IPS-NIHi11 (cell line): Measurements from ENCODE around the gene HK3.
A peak's percentile ranks its signal among the peaks of the same experiment; 100 is the strongest.

ENCODE experiments used
- DNase-seq: peaks from one replicate; pipeline ENCODE4 v3.0.0; 2012; ENCODE audit warnings: mixed read lengths, low spot score

Gene HK3

GRCh38 chr5:176899296-176899891 is at the start of gene HK3:
HK3 (minus strand) TSS chr5:176899346; CDS start chr5:176896159, 3,187 bp downstream.
- no peak for DNase-seq

- DNase-seq = no peak
These were observed 49.3 kb upstream of the HK3 start for GRCh38 chr5:176948458-176948857.

- no peak for DNase-seq
These were observed 48.7 kb upstream of the HK3 start for GRCh38 chr5:176947847-176948246.

- DNase-seq = peak; percentile 20
These were observed 45.1 kb upstream of the HK3 start for GRCh38 chr5:176944268-176944667.

- peak; percentile 28 for DNase-seq
These were observed 44.7 kb upstream of the HK3 start for GRCh38 chr5:176943816-176944215.

- no peak for DNase-seq
These were observed 42.8 kb upstream of the HK3 start for GRCh38 chr5:176941951-176942350.

GRCh38 chr5:176938472-176938871 is 39.3 kb upstream of the HK3 start:
- DNase-seq = no peak

GRCh38 chr5:176935017-176935416 is 35.9 kb upstream of the HK3 start:
- DNase-seq = no peak

- no peak for DNase-seq
These were observed 35.3 kb upstream of the HK3 start for GRCh38 chr5:176934309-176934930.

- no peak for DNase-seq
These were observed 30.5 kb upstream of the HK3 start for GRCh38 chr5:176929654-176930053.

GRCh38 chr5:176927562-176927961 is 28.4 kb upstream of the HK3 start:
- DNase-seq = no peak

GRCh38 chr5:176922817-176923216 is 23.7 kb upstream of the HK3 start:
- no peak for DNase-seq

GRCh38 chr5:176921714-176922113 is 22.6 kb upstream of the HK3 start:
- DNase-seq = no peak

GRCh38 chr5:176918613-176919012 is 19.5 kb upstream of the HK3 start:
- no peak for DNase-seq

GRCh38 chr5:176916337-176916736 is 17.2 kb upstream of the HK3 start:
- DNase-seq = no peak

GRCh38 chr5:176915906-176916305 is 16.8 kb upstream of the HK3 start:
- no peak for DNase-seq

- DNase-seq = no peak
These were observed 13.0 kb upstream of the HK3 start for GRCh38 chr5:176912115-176912514.

- DNase-seq = no peak
These were observed 9.7 kb upstream of the HK3 start for GRCh38 chr5:176908675-176909368.

GRCh38 chr5:176906796-176907195 is 7.7 kb upstream of the HK3 start:
- DNase-seq = no peak

- DNase-seq = no peak
These were observed 7.0 kb upstream of the HK3 start for GRCh38 chr5:176906126-176906525.

GRCh38 chr5:176904276-176904675 is 5.1 kb upstream of the HK3 start:
- no peak for DNase-seq

- no peak for DNase-seq
These were observed 3.9 kb upstream of the HK3 start for GRCh38 chr5:176902911-176903664.
